ENCODE data around the gene JAZF1. TPM values are rescaled to one million over a fixed set of nuclear protein-coding genes. Genes with fewer than 3 reads are reported as not detected.

JAZF1 gene
- total RNA-seq, 4 donors from 2014 or later: 12.7 to 19.2 (median 14.7) TPM

GRCh38 chr7:27788437-27788836 lies 392.2 kb downstream of the JAZF1 start:
- peaks cover 3 to 5% of the 10 kb centered on the region in 2 donors for H3K36me3 ChIP-seq

GRCh38 chr7:27784399-27785053 lies 396.1 kb downstream of the JAZF1 start:
- no peak for DNase-seq
- Histone ChIP-seq H3K27ac (no peak overlapping the region), H3K9me3 (no peaks in the 10 kb centered on the region), H3K4me1 (peaks cover 0 to 6% of the 10 kb centered on the region in 2 donors), H3K36me3 (peaks cover 3 to 5% of the 10 kb centered on the region in 2 donors), H3K4me3 (replicated peaks in 1 of 3) (no peak overlapping the region), H3K27me3 (no peaks in the 10 kb centered on the region)
- no peak for TF ChIP-seq POLR2A (IDR thresholded peaks at IDR 0.05)
- TF ChIP-seq CTCF (IDR thresholded peaks at IDR 0.05): peak in 4 of 6 experiments; percentile 25 to 51 (median 34)
- WGBS, 2 donors: 79 to 84% methylated on average over 6 of the region's 6 CpGs
- intact Hi-C loops (cut with DNase I): no loop called here

More at GRCh38 chr7:27788437-27788836, 392.2 kb downstream of the JAZF1 start:
- no peak for TF ChIP-seq POLR2A (IDR thresholded peaks at IDR 0.05)
- no peak for TF ChIP-seq CTCF (IDR thresholded peaks at IDR 0.05)
- Histone ChIP-seq H3K27ac (no peak overlapping the region), H3K9me3 (no peaks in the 10 kb centered on the region), H3K4me3 (replicated peaks in 1 of 3) (no peak overlapping the region), H3K27me3 (no peaks in the 10 kb centered on the region), H3K4me1 (peaks cover 0 to 6% of the 10 kb centered on the region in 2 donors)
- intact Hi-C loops (cut with DNase I): no loop called here
- DNase-seq: no peak

GRCh38 chr7:27782849-27783248 lies 397.7 kb downstream of the JAZF1 start:
- Histone ChIP-seq H3K27me3 (no peaks in the 10 kb centered on the region), H3K9me3 (no peaks in the 10 kb centered on the region), H3K36me3 (peaks cover 3 to 5% of the 10 kb centered on the region in 2 donors), H3K27ac (no peak overlapping the region), H3K4me3 (replicated peaks in 1 of 3) (no peak overlapping the region), H3K4me1 (peaks cover 0 to 7% of the 10 kb centered on the region in 2 donors)
- 71 to 79% methylated on average over 2 of the region's 2 CpGs for WGBS, 2 donors
- TF ChIP-seq CTCF (IDR thresholded peaks at IDR 0.05) (no peak), POLR2A (IDR thresholded peaks at IDR 0.05) (no peak)
- DNase-seq: no peak
- intact Hi-C loops (cut with DNase I): no loop called here

- DNase-seq: no peak
- Histone ChIP-seq H3K4me3 (replicated peaks in 1 of 3) (no peak overlapping the region), H3K27ac (no peak overlapping the region), H3K4me1 (peaks cover 5 to 14% of the 10 kb centered on the region in 2 donors), H3K27me3 (no peaks in the 10 kb centered on the region), H3K9me3 (no peaks in the 10 kb centered on the region), H3K36me3 (peaks cover 0 to 3% of the 10 kb centered on the region in 2 donors)
- intact Hi-C loops (cut with DNase I): no loop called here
- no peak for TF ChIP-seq POLR2A (IDR thresholded peaks at IDR 0.05)
- TF ChIP-seq CTCF (IDR thresholded peaks at IDR 0.05): no peak
- WGBS, 2 donors: 93 to 98% methylated on average over 2 of the region's 2 CpGs
These were observed 399.4 kb downstream of the JAZF1 start for GRCh38 chr7:27781188-27781587.

Small RNA genes within 50 kb of the gene (small RNA-seq; reads per million reads assigned to genes)
- gene RNU6-979P: not detected

Other genes with a start within 250 kb of the JAZF1 start
- gene CREB5, start 231.7 kb upstream of the JAZF1 start, total RNA-seq: 10 to 100 TPM in 1 of 4 donors, 1 to 10 TPM in 3; 2.5 to 13.6 (median 6.5) TPM